Stimulated activated effector memory CD8-positive, alpha-beta T cell treated with anti-CD3 and anti-CD28 coated beads, Interleukin-12 subunit alpha, Interleukin-12 subunit beta, amount 100 ng/mL, for 72 hours (primary cell): ENCODE results near the gene LSP1.

Experiments
- ATAC-seq: fragments of 150-1000 bp; cut with Tn5 transposase; 2 replicates; pipeline ENCODE4 v1.10.0; 2021
- DNase-seq, 2 donors: peaks; one replicate each; pipeline ENCODE4 v3.0.0; 2021 to 2022; ENCODE audit warnings: low spot score in 2 of 2
- H3K27ac Mint-ChIP-seq: one replicate; pipeline ENCODE4 v1.8.0; 2022; ENCODE audit warnings: mild to moderate bottlenecking, mixed read lengths
- H3K36me3 Mint-ChIP-seq: one replicate; pipeline ENCODE4 v1.8.0; 2022; ENCODE audit warnings: mild to moderate bottlenecking, mixed read lengths
- H3K4me1 Mint-ChIP-seq: one replicate; pipeline ENCODE4 v1.8.0; 2022; ENCODE audit warnings: mixed read lengths
- H3K4me3 Mint-ChIP-seq: one replicate; pipeline ENCODE4 v1.8.0; 2022; ENCODE audit warnings: mild to moderate bottlenecking, mixed read lengths
- H3K9me3 Mint-ChIP-seq: one replicate; pipeline ENCODE4 v1.8.0; 2022; ENCODE audit warnings: mixed read lengths

Gene LSP1

DNA sequence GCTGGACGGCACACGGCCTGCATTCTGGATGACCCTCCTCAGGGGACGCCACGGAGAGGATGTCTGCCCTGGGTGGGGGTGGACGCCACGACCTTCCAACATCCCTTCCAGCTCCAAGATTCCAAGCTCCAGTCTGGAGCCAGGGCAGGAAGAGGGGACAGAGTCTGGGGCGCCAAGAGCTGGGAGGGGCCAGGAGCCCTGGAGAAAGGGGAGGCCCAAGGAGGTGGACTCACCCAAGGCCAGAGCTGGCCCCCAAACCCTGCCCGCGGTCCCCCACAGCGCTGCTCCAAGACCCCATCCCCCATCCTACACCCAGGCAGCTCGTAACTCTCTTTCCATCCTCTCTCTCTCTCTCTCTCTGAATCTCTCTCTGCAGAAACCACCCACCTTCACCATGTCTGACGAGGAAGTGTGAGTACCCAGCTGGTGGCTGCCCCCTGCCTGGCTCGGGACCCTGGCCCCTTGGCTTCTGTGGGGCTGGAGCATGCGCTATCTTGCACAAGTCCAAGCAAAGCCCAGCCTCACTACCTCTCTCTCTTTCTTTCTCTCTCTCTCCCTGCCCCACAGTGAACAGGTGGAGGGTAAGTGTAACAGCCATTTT, 69.7 kb downstream of the LSP1 start:
- Mint-ChIP-seq H3K9me3 (no peaks in the 10 kb centered on the region), H3K27ac (peak overlapping the region; percentile 24), H3K36me3 (peaks cover 53% of the 10 kb centered on the region), H3K4me1 (peaks cover 30% of the 10 kb centered on the region), H3K4me3 (no peak overlapping the region)
- DNase-seq (peak in 1 of 2 donors; percentile 48), ATAC-seq (no peak)

DNA sequence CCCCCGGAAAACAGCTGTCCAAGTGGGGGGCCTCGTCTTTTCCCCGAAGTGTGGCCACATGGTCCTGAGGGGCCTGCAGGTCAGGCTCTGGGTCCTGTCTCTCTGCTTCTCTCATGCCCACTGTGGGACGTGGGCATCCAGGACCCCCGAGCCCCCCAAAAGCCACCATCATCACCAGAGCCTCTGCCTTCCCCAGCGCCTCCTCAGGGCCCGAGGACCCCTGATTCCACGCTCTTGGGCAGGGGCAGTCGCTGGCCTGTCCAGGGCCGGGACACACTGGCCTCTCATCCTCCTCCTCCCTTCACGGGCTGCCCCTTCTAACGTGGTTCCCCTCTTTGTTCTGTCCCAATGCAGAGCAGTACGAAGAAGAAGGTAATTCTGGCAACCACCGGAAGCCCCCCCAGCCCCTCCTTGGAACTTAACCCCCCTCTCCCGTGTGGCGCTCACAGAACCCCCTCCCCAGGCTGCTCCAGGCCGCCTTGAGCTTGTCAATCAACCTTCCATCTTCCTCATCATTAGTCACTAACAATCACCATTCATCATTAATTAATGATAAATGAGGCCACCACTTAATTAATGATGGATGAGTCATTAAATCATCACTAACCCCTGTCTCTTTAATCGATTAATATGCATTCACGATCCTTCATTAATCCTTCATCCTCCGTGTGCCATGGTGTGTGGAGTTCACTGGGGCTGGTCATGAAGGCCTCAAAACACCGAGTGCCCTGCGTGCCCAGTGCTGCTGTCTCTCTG, 70.5 kb downstream of the LSP1 start:
- DNase-seq (no peak), ATAC-seq (no peak)
- no peak overlapping the region for H3K4me3 Mint-ChIP-seq
- H3K9me3 Mint-ChIP-seq, result no peaks in the 10 kb centered on the region
- H3K4me1 Mint-ChIP-seq, result peaks cover 29% of the 10 kb centered on the region
- H3K27ac Mint-ChIP-seq, result peak overlapping the region; percentile 24
- peaks cover 45% of the 10 kb centered on the region for H3K36me3 Mint-ChIP-seq

DNA sequence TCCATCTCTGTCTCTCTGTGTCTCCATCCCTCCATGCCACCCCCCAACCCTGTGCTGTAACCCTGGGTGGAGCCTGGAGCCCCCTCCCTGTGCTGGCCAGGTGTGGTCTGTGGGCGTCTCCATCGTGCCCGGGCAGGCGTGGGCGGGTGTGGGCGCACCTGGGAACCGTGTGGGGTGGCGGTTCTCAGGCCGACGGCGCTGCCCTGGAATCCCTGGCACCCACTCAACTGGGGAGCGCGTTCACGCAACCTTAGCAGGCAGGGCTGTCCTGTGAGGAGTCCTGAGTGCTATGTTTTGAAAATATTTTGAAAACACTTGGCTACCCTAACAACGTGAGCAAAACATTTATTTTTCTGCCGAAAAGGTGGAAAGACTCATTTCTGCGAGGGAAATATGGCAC, 71.3 kb downstream of the LSP1 start:
- DNase-seq (no peak), ATAC-seq (no peak)
- Mint-ChIP-seq H3K9me3 (no peaks in the 10 kb centered on the region), H3K27ac (no peak overlapping the region), H3K4me1 (peaks cover 25% of the 10 kb centered on the region), H3K36me3 (peaks cover 37% of the 10 kb centered on the region), H3K4me3 (no peak overlapping the region)

DNA sequence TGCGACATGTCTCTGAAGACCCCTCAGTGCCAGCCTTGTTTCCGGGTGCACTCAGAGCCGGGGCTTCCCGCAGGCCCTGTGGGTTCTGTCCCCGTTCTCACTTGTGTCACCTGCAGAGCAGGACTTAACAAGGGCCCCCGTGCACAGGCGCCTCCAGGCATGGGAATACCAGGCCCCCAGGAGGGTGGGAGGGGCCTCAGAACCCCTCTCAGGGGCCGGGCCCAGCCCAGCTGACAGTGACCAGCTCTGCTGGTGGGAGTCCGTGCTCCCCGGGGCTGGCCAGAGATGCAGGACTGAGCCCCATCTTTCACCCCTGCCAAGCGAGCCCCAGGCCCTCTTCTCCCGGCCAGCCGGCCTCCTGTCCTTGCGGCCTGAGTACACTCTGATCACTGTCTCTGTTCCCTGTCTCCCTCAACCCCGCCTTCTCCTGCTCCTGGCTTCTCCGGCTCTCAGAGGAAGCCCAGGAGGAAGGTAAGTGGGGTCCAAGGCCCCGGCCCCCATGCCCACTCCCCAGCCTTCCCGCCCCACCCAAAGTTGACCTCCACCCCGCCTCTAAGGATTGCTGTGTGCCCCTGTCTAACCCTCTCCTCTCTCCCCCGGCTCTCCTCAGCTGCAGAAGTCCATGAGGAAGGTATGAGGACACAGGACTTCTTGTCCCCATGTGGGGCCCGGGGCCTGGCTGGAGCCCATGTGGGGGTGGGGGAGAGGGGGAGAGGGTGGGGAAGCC, 71.9 kb downstream of the LSP1 start:
- Mint-ChIP-seq H3K9me3 (no peaks in the 10 kb centered on the region), H3K27ac (no peak overlapping the region), H3K4me3 (no peak overlapping the region), H3K4me1 (peaks cover 25% of the 10 kb centered on the region), H3K36me3 (peaks cover 30% of the 10 kb centered on the region)
- ATAC-seq (no peak), DNase-seq (no peak)

- H3K9me3 Mint-ChIP-seq, result no peaks in the 10 kb centered on the region
These were observed 72.7 kb downstream of the LSP1 start for GRCh38 chr11:1925373-1926155.

DNA sequence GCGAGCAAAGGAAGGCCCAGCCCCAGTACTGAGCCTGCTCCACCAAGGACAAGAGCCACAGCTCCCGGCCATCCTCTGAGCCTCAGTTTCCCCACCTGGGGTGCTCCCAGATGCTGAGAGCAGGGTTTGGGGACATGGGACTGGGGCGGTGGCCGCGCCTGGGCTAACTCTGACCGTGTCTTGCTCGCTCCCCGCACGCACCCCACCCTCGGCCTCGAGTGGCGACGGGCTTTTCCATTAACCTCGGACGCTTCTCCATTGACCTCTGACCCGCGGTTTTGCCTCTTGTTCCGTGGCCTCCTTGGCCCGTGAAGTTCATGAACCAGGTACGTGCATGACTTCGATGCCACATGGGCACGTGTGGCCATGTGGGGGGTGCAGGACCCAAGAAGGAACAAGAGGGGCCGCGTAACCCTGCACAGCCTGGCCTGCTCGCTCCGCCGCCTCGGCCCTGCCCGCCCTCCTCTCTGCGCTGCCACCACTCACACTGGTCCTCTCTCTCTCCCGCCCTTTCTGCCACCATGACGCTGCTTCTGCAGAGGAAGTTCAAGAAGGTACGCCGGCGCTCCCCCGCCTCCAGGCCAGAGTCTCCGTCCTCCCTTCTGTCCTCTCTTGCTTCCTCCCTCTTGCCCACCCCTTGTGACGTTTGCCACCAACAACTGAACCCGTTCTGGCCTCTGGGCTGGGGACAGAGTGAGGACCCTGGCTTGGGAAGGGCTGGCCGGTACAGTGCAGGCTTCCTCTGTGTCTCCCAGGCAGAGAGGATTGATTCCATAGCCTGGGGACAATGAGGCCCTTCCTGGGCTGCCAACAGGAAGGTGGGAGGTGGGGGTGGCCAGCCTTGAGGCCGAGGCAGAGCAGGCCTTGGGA, 73.5 kb downstream of the LSP1 start:
- H3K4me1 Mint-ChIP-seq, result peaks cover 30% of the 10 kb centered on the region
- DNase-seq, result no peak
- ATAC-seq, result no peak
- no peaks in the 10 kb centered on the region for H3K9me3 Mint-ChIP-seq
- H3K27ac Mint-ChIP-seq, result peak overlapping the region; percentile 63
- H3K36me3 Mint-ChIP-seq, result peaks cover 15% of the 10 kb centered on the region
- H3K4me3 Mint-ChIP-seq, result no peak overlapping the region

More at GRCh38 chr11:1925373-1926155, 72.7 kb downstream of the LSP1 start:
- no peak overlapping the region for H3K27ac Mint-ChIP-seq
- ATAC-seq, result no peak
- DNase-seq, result no peak
- H3K4me3 Mint-ChIP-seq, result no peak overlapping the region
- peaks cover 23% of the 10 kb centered on the region for H3K36me3 Mint-ChIP-seq
- H3K4me1 Mint-ChIP-seq, result peaks cover 28% of the 10 kb centered on the region

DNA sequence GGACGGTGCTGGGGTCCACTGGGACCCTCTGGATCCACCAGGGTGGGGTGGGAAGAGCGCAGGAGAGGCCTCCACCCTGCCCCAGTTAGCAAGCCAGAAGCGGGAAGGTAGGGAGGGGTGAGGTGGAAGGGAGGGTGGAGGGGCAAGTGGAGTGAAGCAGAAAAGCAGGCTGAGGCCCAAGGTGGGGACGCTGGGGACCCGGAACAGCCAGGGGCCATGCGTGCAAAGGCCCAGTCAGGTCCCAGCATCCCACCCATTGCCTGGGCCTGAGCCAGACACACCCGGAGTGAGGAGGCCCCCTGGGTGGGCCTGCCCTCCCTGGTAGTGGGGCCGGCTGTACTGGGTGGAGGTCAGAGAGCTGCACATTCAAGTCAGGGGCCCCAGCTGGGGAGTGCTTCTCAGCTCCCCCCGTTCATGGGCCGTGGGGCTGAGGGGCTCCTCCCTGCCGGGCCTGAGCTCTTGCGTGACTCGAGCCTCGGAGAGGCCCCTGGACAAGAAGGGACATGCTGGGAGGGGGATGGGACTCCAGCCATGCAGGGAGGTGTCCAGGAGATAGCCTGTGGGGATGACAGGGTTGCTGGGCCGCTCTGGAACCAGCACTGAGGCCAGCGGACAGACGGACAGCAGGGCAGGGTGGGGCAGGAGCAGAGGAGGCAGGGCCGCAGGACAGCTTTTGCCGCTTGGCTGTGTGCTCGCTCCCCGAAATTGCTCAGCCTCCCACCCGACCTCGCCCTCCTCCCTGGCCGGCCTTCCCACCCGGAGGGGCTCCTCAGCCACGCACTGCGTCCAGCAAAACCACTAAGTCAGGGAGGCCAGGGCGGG, 74.4 kb downstream of the LSP1 start:
- DNase-seq, result no peak
- no peak for ATAC-seq
- Mint-ChIP-seq H3K4me3 (no peak overlapping the region), H3K27ac (peak overlapping the region; percentile 63), H3K36me3 (peaks cover 6% of the 10 kb centered on the region), H3K4me1 (peaks cover 30% of the 10 kb centered on the region), H3K9me3 (no peaks in the 10 kb centered on the region)

DNA sequence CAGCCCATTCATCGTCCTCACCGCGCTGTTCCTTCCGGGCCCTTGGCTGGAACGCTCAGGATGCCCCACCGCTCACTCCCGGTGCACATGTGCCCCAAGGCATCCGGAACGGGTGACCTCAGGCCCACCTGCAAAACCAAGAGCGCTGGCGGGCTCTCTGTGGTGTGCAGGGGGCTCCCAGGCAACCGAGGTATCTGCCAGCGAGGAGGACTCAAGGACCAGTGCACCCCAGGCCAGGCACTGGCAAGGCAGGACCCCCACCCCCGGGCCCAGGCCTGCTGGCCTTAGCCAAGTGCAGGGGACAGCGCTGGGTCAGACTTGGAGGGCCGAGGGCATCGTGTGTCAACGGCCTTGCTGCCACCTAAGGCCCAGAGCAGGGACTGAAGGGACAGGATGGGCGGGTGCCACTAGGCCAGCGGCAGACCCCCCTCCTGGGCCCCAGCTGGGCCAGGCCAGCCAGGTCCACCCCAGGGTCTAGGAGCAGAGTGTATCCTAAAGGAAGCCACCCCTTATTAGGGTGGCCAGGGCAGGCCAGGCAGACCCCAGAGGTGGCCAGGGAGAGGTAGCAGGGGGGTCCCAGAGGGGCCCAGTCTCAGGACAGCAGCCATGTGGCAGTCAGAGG, 75.1 kb downstream of the LSP1 start:
- Mint-ChIP-seq H3K9me3 (no peaks in the 10 kb centered on the region), H3K27ac (no peak overlapping the region), H3K36me3 (peaks cover 6% of the 10 kb centered on the region), H3K4me3 (no peak overlapping the region), H3K4me1 (peaks cover 22% of the 10 kb centered on the region)
- no peak for DNase-seq
- ATAC-seq, result no peak

DNA sequence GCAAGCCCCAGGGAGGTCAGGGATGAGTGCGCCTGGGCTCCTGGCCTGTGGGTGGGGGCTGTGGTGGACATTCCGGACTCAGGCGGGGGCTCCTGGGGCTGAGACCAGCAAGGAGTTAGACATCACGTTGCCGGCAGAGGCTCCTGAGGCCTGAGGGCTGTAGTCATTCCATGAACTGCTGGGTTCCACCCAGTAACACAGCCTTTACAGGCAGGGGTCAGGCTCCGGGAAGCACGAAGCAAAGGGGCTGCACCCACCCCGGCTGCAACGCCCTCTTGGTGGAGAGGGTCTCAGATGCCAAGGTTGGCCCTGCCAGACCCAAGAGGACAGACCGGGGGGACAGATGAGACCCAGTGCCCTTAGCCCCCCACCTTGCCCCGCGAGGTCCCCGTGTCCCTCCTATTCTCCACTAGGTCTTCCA, 75.6 kb downstream of the LSP1 start:
- Mint-ChIP-seq H3K27ac (no peak overlapping the region), H3K36me3 (peaks cover 6% of the 10 kb centered on the region), H3K4me3 (no peak overlapping the region), H3K4me1 (peaks cover 19% of the 10 kb centered on the region), H3K9me3 (no peaks in the 10 kb centered on the region)
- DNase-seq (no peak), ATAC-seq (no peak)

GRCh38 chr11:1928891-1929541, 76.1 kb downstream of the LSP1 start:
- no peak for ATAC-seq

GRCh38 chr11:1929621-1930461, 77.0 kb downstream of the LSP1 start:
- no peak overlapping the region for H3K27ac Mint-ChIP-seq
- H3K36me3 Mint-ChIP-seq, result no peaks in the 10 kb centered on the region
- ATAC-seq (no peak), DNase-seq (no peak)
- H3K9me3 Mint-ChIP-seq, result no peaks in the 10 kb centered on the region
- no peak overlapping the region for H3K4me3 Mint-ChIP-seq
- peaks cover 12% of the 10 kb centered on the region for H3K4me1 Mint-ChIP-seq

More at GRCh38 chr11:1928891-1929541, 76.1 kb downstream of the LSP1 start:
- DNase-seq, result no peak
- H3K4me1 Mint-ChIP-seq, result peaks cover 13% of the 10 kb centered on the region
- no peak overlapping the region for H3K4me3 Mint-ChIP-seq
- peaks cover 1% of the 10 kb centered on the region for H3K36me3 Mint-ChIP-seq
- no peak overlapping the region for H3K27ac Mint-ChIP-seq
- H3K9me3 Mint-ChIP-seq, result no peaks in the 10 kb centered on the region

DNA sequence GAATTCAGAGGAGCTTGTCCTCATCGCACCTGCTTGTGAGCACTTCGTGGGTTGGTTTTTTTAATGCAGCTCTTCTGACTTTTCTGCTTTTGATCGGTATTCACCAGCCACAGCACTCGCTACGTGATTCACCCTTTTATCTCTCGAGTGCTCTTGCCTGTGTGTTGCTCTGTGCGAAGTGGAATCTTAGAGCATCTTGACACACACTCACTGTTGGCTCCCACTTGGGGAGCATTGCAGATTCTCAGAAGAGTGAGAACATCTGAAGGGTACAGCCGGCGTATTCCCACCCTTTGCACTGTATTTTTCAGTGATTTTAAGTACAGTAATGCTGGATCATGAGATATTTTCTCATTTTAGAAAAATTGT, 77.6 kb downstream of the LSP1 start:
- H3K9me3 Mint-ChIP-seq, result no peaks in the 10 kb centered on the region
- peaks cover 12% of the 10 kb centered on the region for H3K4me1 Mint-ChIP-seq
- ATAC-seq (peak; percentile 7), DNase-seq (no peak)
- H3K27ac Mint-ChIP-seq, result no peak overlapping the region
- H3K4me3 Mint-ChIP-seq, result no peak overlapping the region
- no peaks in the 10 kb centered on the region for H3K36me3 Mint-ChIP-seq
